H1 (cell line): ENCODE results near the gene OGFRL1. TPM values are rescaled to one million over a fixed set of nuclear protein-coding genes. Genes with fewer than 3 reads are reported as not detected.

ENCODE experiments used
- BCL11A ChIP-seq, 2 experiments: IDR thresholded peaks; one replicate each; pipeline ENCODE4 v1.6.1; 2011; ENCODE audit warnings: low read depth in 2 of 2, low read length in 2 of 2, mild to moderate bottlenecking in 2 of 2
- CBX5 ChIP-seq: fragments of 300-800, 300-1000 bp; sonication (generic); IDR thresholded peaks from 2 replicates; pipeline ENCODE4 v1.7.1; 2016; ENCODE audit warnings: antibody characterized with exemption, low read length, low read depth
- CBX8 ChIP-seq: fragments of 300-800, 300-1000 bp; sonication (generic); IDR thresholded peaks from 2 replicates; pipeline ENCODE4 v1.7.1; 2016; ENCODE audit warnings: low read depth, low read length, borderline replicate concordance
- CEBPB ChIP-seq: IDR thresholded peaks from 2 replicates; pipeline ENCODE4 v1.6.1; 2012; ENCODE audit warnings: low read depth, low read length
- CHD1 ChIP-seq: IDR thresholded peaks from 2 replicates; pipeline ENCODE4 v1.6.1; 2012; ENCODE audit warnings: low read depth, low read length, improper control_type of control experiment
- EGR1 ChIP-seq: IDR thresholded peaks from 2 replicates; pipeline ENCODE4 v1.6.1; 2011; ENCODE audit warnings: low read depth, low read length, borderline replicate concordance
- EP300 ChIP-seq, 2 experiments: IDR thresholded peaks; 1 replicate in 1 of 2; 2 replicates in 1 of 2; pipeline ENCODE4 v1.6.1; 2011 to 2012; ENCODE audit warnings: low read depth in 2 of 2, low read length in 2 of 2, mild to moderate bottlenecking in 2 of 2, borderline replicate concordance in 1 of 2, inconsistent platforms in 1 of 2, moderate library complexity in 1 of 2
- FOSL1 ChIP-seq: IDR thresholded peaks from 2 replicates; pipeline ENCODE4 v1.6.1; 2011; ENCODE audit warnings: mild to moderate bottlenecking, low read depth, low read length, moderate library complexity; ENCODE audit not compliant: insufficient read depth
- GTF2F1 ChIP-seq: IDR thresholded peaks from 2 replicates; pipeline ENCODE4 v1.6.1; 2012; ENCODE audit warnings: low read depth, low read length, improper control_type of control experiment, borderline replicate concordance
- POLR2A ChIP-seq, 2 experiments: IDR thresholded peaks; 1 replicate in 1 of 2; 2 replicates in 1 of 2; pipeline ENCODE4 v1.6.1; 2011; ENCODE audit warnings: low read depth in 2 of 2, low read length in 2 of 2, mild to moderate bottlenecking in 2 of 2; ENCODE audit errors: control extremely low read depth in 1 of 2
- POU5F1 ChIP-seq: IDR thresholded peaks from 2 replicates; pipeline ENCODE4 v1.6.1; 2011; ENCODE audit warnings: low read depth, mild to moderate bottlenecking, low read length, moderate library complexity
- RBBP5 ChIP-seq: IDR thresholded peaks from 2 replicates; pipeline ENCODE4 v1.7.1; 2012; ENCODE audit warnings: low read depth, mild to moderate bottlenecking, inconsistent platforms, low read length, moderate library complexity, borderline replicate concordance
- RFX5 ChIP-seq: IDR thresholded peaks from 2 replicates; pipeline ENCODE4 v1.6.1; 2011; ENCODE audit warnings: low read depth, low read length, improper control_type of control experiment, borderline replicate concordance
- RXRA ChIP-seq: IDR thresholded peaks from 2 replicates; pipeline ENCODE4 v1.6.1; 2011; ENCODE audit warnings: low read depth, mild to moderate bottlenecking, low read length, moderate library complexity; ENCODE audit not compliant: insufficient read depth
- SP1 ChIP-seq: IDR thresholded peaks from 2 replicates; pipeline ENCODE4 v1.6.1; 2011; ENCODE audit warnings: low read depth, low read length
- SP4 ChIP-seq: IDR thresholded peaks from 2 replicates; pipeline ENCODE4 v1.6.1; 2012; ENCODE audit warnings: low read length, inconsistent platforms
- SUZ12 ChIP-seq: fragments of 200-600 bp; sonication (generic); IDR thresholded peaks from 2 replicates; pipeline ENCODE4 v1.6.1; 2012; ENCODE audit warnings: mild to moderate bottlenecking, inconsistent platforms, low read length, moderate library complexity, mixed read lengths
- TBP ChIP-seq: IDR thresholded peaks from 2 replicates; pipeline ENCODE4 v1.6.1; 2011; ENCODE audit warnings: low read depth, low read length, improper control_type of control experiment
- polyA plus RNA-seq, 7 experiments: library from polyadenylated mRNA; depleted of rRNA in 3 of 7; stranded (reverse) in 5 of 7; unstranded in 2 of 7; fragments of >200 nt in 5 of 7; fragments of 200-250 nt in 2 of 7; gene quantifications; 1 replicate in 5 of 7; 2 replicates in 1 of 7; 4 replicates in 1 of 7; pipeline versions ENCODE4 v1.2.1 to v1.2.3, GENCODE V29; 2011 to 2013; ENCODE audit warnings: missing spikeins in 2 of 7, mixed read lengths in 2 of 7
- total RNA-seq: library from RNA; stranded (reverse); fragmentation: NEBNext Ultra II Directional; extraction: Animal tissue kit (Norgen Biotek cat#: 25700); gene quantifications from 2 replicates; pipeline ENCODE4 v1.2.1, GENCODE V29; 2021
- TF ChIP-seq, protein P1 (sequence below): IDR thresholded peaks from 2 replicates; pipeline ENCODE4 v1.6.1; 2011; ENCODE audit warnings: low read depth, mild to moderate bottlenecking, low read length; ENCODE audit not compliant: insufficient read depth
- TF ChIP-seq, protein P2 (sequence below), 3 experiments: IDR thresholded peaks; 1 replicate in 2 of 3; 2 replicates in 1 of 3; pipeline versions ENCODE4 v1.5.1 to v1.6.1; 2011; ENCODE audit warnings: low read length in 3 of 3, mild to moderate bottlenecking in 3 of 3, inconsistent platforms in 2 of 3, low read depth in 1 of 3, moderate library complexity in 1 of 3; ENCODE audit not compliant: insufficient read depth in 1 of 3; ENCODE audit errors: control extremely low read depth in 1 of 3
- TF ChIP-seq, protein P3 (sequence below): IDR thresholded peaks from 2 replicates; pipeline ENCODE4 v1.6.1; 2012; ENCODE audit warnings: inconsistent platforms

Gene OGFRL1
- total and polyA plus RNA-seq, 2 of the 8 experiments (the other 6 are each of a cell fraction or from before 2014, with no cell fraction given) = 1.1 to 9.0 TPM

DNA sequence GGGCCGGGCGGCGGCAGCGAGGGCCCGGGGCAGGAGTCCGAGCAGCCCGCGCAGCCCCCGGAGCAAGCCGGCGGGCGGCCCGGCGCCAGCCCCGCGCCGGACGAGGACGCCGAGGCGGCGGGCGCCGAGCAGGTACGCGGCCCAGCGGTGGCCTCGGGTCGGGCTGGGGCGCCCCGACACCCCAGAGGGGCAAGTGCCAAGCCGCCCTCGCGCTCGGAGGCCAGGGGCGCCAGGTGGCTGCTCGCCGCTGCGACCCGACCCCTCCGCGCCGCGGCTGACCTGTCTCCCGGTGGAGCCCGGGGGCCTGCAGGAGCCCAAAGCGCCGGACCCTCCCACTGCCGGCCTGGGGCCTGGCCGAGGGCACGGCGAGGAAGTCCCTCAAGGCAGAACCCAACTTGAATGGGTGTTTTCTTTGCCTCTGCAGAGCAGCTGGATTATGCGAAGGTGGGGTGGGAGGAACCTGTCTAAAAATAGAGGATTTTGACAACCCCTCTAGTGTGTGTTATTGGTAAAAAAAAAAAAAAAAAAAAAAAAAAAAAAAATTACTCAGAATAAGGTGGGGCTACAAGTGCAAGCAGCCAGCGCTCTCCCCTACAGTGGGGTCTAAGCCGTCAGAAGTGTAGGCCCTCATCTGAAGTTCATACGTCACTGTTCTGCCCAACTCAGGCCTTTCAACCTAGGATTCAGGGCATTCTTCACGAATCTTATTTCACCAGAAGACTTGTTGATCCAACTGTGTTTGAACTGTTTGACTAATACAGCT, 609 bp downstream of the OGFRL1 start (continued):
- TF ChIP-seq POU5F1 = no peak
- TF ChIP-seq EGR1 = no peak
- no peak for TF ChIP-seq RFX5
- TF ChIP-seq, protein P1, sequence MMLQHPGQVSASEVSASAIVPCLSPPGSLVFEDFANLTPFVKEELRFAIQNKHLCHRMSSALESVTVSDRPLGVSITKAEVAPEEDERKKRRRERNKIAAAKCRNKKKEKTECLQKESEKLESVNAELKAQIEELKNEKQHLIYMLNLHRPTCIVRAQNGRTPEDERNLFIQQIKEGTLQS = no peak
- no peak for TF ChIP-seq GTF2F1
- TF ChIP-seq CHD1 = no peak; the same call in 1 of the 2 replicates
- TF ChIP-seq, protein P2, sequence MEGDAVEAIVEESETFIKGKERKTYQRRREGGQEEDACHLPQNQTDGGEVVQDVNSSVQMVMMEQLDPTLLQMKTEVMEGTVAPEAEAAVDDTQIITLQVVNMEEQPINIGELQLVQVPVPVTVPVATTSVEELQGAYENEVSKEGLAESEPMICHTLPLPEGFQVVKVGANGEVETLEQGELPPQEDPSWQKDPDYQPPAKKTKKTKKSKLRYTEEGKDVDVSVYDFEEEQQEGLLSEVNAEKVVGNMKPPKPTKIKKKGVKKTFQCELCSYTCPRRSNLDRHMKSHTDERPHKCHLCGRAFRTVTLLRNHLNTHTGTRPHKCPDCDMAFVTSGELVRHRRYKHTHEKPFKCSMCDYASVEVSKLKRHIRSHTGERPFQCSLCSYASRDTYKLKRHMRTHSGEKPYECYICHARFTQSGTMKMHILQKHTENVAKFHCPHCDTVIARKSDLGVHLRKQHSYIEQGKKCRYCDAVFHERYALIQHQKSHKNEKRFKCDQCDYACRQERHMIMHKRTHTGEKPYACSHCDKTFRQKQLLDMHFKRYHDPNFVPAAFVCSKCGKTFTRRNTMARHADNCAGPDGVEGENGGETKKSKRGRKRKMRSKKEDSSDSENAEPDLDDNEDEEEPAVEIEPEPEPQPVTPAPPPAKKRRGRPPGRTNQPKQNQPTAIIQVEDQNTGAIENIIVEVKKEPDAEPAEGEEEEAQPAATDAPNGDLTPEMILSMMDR (IDR thresholded peaks at IDR 0.05; ENCODE audit: control extremely low read depth in 1 of 3, insufficient read depth in 1 of 3, low read depth in 1 of 3, low read length in 3 of 3) = no peak
- TF ChIP-seq BCL11A (IDR thresholded peaks at IDR 0.05; ENCODE audit: low read depth in 2 of 2, low read length in 2 of 2) = no peak
- TF ChIP-seq POLR2A (IDR thresholded peaks at IDR 0.05; ENCODE audit: control extremely low read depth in 1 of 2, low read depth in 2 of 2, low read length in 2 of 2) = 0 out of 3 replicates have a peak, but pooled peaks of 1 of the 2 experiments have one; percentile 5
- no peak for TF ChIP-seq RXRA
- TF ChIP-seq, protein P3, sequence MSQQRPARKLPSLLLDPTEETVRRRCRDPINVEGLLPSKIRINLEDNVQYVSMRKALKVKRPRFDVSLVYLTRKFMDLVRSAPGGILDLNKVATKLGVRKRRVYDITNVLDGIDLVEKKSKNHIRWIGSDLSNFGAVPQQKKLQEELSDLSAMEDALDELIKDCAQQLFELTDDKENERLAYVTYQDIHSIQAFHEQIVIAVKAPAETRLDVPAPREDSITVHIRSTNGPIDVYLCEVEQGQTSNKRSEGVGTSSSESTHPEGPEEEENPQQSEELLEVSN = peak; percentile 26; the same call in 1 of the 2 replicates
- 0 out of 2 replicates have a peak, but pooled peaks have one; percentile 75 for TF ChIP-seq RBBP5
- no peak for TF ChIP-seq CBX5
- no peak for TF ChIP-seq SUZ12
- TF ChIP-seq TBP = no peak
- no peak for TF ChIP-seq FOSL1
- no peak for TF ChIP-seq CEBPB
- TF ChIP-seq CBX8 = no peak
- no peak for TF ChIP-seq EP300 (IDR thresholded peaks at IDR 0.05; ENCODE audit: borderline replicate concordance in 1 of 2, low read depth in 2 of 2, low read length in 2 of 2)
- TF ChIP-seq SP4 = no peak
- no peak for TF ChIP-seq SP1
